Stimulated activated CD4-positive, alpha-beta T cell treated with anti-CD3 and anti-CD28 coated beads, Interleukin-1b, Interleukin-23, amount 100 ng/mL, for 24 hours (primary cell): Measurements from ENCODE around the gene PPP1R1B.

Source experiments
- DNase-seq, 4 experiments: peaks; one replicate each; pipeline ENCODE4 v3.0.0-alpha.2; 2020; ENCODE audit warnings: low read depth in 4 of 4, low spot score in 1 of 4

PPP1R1B gene

DNA sequence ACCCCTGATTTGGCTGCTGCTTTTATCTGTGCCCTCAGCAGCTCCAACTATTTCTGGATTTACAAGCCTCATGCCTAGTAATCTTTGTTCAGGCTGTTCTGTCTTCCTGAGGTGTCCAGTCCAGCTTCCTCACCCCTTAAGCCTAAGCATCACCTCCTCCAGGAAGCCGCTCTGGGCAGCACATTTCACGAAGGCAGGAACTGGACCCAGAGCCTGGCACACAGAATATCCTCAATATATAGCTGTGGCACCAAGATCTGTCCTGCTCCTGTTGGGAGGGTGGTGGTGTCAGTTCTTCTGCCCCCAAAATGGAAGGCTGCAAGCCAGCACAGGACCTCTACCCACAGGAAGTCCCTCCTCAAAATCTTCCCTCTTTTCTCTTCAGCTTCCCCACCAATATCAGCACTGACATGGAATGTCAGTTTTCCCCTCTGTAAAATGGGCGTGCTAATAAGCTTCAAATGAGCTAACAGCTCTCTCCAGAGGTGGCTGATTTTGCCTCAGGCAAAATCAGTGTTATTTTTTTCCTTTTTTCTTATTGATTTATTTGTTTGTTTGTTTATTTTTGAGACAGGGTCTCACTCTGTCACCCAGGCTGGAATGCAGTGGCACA, 12.1 kb upstream of the PPP1R1B start:
- no peak for DNase-seq

DNA sequence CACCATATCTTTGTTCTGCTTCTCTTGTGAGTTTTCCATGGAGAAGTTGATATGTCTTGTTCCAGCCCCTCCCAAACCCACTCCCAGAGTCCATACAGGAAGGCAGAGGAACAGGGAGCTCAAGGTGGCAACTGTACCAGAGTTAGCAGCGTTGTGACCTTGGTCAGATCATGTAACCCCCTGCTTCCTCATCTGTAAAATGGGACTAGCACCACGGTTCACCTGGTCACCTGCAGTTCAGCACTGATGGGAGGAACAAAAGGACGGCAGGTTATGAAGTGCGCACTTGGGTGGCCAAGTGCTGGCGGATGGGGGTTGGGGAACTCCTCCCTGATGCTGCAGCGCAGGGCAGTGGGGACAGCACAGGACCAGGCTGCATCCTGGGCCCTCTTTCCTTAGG, 11.3 kb upstream of the PPP1R1B start:
- no peak for DNase-seq

GRCh38 chr17:39617100-39617445, 9.7 kb upstream of the PPP1R1B start:
- DNase-seq = no peak

DNA sequence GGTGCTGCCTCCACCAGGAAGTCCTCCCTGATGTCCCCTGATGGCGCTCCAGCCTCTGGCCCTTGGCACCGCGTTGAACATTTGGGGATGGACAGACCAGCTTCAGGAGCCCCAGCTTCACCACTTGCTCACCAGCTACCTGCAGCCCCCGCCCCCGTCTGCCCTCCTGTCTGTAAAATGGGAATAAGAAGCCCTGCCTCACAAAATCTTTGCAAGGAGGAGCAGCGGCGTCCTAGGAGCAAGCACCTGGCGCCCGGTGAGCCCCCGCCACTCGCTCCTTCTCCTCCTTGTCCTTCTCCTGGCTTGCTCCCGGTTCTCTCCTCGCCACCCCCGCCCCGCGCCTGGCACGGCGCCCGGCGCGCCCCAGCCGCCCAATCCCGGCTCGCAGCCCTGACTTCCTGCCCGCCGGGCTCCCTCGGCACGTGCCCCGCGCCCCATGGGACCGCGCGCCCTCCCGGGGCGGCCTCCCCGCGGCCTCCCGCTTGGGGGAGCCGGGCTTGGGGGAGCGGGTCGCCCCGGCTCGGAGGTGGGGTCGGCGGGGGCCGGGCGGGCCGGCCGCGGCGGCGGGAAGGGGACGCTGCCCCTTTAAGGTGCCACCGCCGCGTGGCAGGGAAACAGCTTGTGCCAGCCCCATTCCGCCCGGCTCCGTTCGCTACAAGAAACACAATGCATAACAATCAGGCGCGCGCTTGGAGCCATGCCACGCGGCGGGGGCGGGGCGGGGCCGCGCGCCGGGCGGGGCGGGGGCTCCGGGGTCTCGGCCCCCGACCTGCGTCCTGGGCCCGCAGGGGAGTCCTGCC, 9.1 kb upstream of the PPP1R1B start:
- DNase-seq = peak in 2 of 4 experiments; percentile 35 to 37

DNA sequence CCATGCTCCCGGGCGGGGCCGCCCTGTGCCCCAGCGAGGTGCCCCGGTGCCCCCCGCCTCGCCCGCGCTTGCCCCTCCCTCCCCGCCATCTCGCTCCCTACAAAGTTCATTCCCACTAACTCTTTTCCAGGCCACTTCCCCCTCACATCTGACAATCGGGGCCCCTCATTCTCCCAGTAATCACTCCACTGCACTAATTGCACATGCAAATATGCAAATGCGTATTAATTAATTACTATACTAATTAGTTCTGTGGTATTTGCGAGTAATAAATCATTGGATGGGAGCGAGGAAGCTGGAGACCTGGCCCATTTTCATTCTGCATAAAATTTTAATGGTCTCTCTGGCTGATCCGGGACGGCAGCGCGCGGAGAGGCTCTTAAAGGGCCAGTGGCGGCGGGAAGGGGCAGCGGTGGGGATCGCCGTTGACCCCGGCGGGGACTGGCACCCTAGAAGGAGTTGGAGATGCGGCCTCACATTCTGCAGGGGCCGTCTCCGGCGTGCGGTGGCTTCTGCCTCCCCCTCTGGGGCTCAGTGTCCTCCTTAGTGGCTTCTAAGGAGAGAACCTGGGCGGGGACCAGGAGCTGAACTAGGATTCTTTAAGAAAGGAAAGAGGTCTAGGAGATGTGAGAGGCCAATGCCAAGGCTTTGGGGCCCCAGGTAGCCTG, 8.4 kb upstream of the PPP1R1B start:
- no peak for DNase-seq

DNA sequence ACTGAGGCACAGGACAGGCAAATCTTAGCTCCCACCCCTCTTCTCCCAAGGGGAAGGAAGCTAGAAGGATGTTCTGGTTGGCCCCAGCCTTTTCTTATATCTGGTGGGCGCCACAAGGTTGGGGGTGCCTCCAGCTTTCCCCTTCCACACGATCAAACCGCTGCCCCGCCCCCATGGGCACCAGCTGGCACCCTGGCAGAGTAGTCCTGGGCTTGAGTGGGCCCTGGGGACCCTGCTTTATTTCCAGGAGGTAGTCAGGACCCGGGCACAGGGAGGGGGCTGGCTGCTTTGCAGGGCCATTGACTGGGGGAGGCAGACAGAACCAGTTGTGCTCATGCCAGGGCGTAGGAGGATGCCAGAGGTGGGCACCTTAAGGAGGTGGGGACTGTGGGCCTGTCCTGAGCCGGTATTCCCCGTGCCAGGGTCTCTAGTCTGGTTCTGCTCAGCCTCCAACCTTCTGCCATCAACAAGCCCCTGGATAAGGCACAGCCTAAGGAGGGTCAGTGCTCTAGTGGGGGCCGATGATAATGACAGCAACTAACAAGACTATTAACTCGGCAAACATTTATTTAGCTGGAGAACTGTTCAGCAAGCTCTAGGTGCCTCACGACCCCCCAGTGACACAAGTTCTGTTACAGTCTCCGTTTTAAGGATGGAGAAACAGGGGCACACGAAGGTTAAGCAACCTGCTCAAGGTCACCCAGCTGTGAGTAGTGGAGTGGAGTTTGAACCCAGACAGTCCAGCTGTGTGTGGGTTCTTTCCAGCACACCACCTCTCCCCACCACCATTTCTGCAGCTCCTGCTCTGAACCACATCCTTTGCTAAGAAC, 7.6 kb upstream of the PPP1R1B start:
- no peak for DNase-seq

GRCh38 chr17:39619786-39620101, 7.0 kb upstream of the PPP1R1B start:
- no peak for DNase-seq

DNA sequence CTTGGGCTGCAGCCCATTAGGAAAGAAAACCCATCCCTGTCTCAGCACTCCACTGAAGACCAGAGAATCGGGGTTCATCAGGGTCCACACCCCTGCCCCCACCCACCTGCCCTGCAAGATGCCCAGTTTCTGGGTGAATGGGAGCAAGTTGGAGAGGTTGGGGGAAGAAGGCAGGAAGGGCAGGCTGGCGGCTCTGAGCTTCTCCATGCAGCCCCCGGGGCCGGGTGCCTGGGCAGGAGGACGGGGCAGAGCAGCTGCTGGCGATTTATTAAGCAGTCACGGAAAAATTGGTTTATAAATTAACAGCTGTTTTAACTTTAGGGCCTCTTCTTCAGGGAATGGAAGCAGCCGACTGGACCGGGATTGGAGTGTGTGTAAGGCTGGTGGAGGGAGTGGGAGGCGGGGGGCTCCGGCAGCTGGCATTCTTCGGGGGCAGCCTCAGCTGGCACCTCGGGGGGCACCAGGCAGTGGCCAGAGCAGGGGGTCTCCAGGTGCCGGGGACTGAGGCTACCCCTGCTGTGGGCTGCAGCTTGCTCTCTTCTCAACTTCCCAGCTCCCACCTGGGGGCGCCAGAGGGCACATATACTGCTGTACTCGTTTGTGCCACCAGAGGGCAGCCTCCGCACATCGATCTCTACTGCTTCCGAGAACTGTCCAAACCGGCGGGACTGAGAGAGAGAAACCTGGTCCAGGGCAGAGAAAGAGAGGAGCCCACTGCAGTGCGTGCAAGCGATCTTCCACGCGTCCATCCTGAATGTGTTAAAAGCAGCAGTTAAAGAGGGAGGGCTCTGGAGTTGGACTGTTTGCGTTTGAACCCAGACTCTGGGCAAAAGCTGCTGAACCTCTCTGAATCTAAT, 5.0 kb upstream of the PPP1R1B start:
- DNase-seq = peak; percentile 73 to 89 (median 76)

GRCh38 chr17:39622380-39623006, 4.3 kb upstream of the PPP1R1B start:
- DNase-seq = no peak

GRCh38 chr17:39623356-39623950, 3.3 kb upstream of the PPP1R1B start:
- peak; percentile 71 to 87 (median 78) for DNase-seq

DNA sequence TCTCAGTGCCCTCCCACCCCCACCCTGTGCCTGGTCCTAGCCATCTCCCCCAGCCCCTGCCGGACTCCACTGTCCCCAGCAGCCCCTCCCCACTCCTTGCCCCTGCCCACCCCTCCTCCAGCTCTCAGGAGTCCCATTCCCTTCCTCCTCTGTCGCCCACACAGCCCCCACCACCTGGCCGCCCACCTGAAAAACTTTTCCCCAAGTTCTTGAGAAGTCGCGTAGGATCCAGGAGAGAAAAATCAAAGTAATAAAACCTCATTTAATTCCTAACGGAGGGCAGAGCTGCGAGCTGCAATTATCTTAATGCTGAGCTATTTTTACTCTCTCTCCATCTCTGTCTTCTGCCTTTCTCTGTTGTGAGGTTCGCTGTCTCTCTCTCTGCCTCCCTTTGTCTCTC, 2.4 kb upstream of the PPP1R1B start:
- DNase-seq = no peak

DNA sequence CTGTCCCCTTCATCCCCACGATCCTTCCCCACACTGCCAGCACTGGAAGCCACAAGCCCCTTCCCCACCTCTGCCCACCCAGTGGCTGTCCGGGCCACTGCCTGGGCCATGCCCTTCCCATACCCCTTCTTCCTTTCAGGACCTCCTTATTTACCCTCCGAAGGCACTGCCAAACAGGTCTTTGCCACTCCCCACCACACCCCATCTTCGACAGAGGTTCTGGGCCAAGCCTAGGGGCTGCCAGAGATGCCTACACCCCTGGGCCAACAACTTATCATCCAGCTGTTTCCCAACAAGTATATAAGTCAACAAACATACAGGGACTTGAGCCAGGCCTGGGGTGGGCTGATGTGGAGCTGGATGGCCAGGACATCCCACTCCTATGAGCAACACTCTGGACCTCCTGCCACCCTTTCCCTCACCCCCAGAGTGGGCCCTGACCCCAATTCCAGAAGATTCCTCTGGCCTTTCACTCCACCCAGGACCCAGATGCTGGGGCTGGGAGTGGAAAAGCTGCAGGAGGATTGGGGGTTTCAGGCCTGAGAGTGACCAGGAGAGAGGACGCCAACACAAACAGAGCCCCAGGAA, 1.5 kb upstream of the PPP1R1B start:
- no peak for DNase-seq

GRCh38 chr17:39627047-39627711, 427 bp downstream of the PPP1R1B start:
- no peak for DNase-seq

DNA sequence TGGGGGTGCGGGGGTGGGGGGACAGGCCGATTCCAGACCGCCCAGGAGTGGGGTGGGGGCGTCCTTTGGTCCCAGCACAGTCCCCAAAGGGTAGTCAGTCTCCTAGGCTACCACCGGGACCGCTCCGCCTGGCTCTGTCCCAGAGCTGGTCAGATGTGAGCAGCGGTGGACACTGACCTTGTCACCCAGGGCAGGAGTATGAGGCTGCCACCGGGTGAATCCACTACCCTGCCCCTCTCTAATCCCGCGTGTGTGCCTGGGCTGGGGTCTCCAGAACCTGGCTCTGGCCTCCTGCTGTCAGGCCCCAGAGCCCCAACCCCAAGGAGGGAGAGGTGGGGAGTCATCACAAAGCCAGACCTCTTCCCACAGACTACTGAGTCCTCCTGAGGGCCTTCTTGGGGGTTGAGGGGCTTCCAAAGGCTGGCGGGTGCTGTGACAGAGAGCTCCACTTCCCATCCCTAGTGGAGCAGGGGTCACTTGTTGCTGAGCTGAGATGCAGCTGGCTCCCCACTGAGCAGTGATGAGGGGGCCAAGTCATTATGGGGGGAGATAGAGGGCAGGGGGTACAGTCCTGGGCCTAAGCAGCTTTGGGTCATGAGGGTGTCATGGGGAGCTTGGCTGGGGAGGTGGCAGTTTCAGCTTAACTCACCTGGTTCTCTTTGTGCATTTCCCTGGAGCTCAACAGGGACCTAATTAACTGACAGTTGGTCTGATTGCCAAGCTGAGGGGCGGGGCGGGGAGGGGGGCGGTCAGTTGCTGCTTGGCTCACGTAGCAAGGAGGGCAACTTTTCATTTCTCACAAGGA, 1.2 kb downstream of the PPP1R1B start:
- DNase-seq = no peak

GRCh38 chr17:39628655-39629493, 2.1 kb downstream of the PPP1R1B start:
- no peak for DNase-seq

GRCh38 chr17:39629494-39629880, 2.7 kb downstream of the PPP1R1B start:
- DNase-seq = no peak

GRCh38 chr17:39629898-39630297, 3.1 kb downstream of the PPP1R1B start:
- no peak for DNase-seq
